ENCODE data around the gene ETV6.

- TF ChIP-seq CTCF (conservative IDR thresholded peaks at IDR 0.05 in 1 of 2, IDR thresholded peaks at IDR 0.05 in 1 of 2; ENCODE audit: extremely low read depth in 1 of 2, insufficient read depth in 1 of 2, low read depth in 1 of 2, low read length in 2 of 2) = no peak
- no peak for TF ChIP-seq EZH2 (IDR thresholded peaks at IDR 0.05; ENCODE audit: borderline replicate concordance, low read length)
Measured at GRCh38 chr12:11901701-11902524, 252.4 kb downstream of the ETV6 start.

Measured in mammary epithelial cell (primary cell).